ENCODE data around the gene ROR2.

GRCh38 chr9:91578911-91579310 is 371.1 kb downstream of the ROR2 start:
- TF ChIP-seq CTCF (IDR thresholded peaks at IDR 0.05) (no peak), POLR2A (IDR thresholded peaks at IDR 0.05) (no peak), EP300 (IDR thresholded peaks at IDR 0.05) (no peak)
